T-helper 22 cell (primary cell): ENCODE measurements around the gene ABCC5.
"Not testable (repeated sequence)": the region's sequence is repeated elsewhere in the genome, so short reads cannot be mapped to it uniquely, and the experiment has no call there.

Source experiments
- DNase-seq: peaks from one replicate; pipeline ENCODE4 v3.0.0-alpha.2; 2020; ENCODE audit warnings: low read depth

The ABCC5 gene

DNA sequence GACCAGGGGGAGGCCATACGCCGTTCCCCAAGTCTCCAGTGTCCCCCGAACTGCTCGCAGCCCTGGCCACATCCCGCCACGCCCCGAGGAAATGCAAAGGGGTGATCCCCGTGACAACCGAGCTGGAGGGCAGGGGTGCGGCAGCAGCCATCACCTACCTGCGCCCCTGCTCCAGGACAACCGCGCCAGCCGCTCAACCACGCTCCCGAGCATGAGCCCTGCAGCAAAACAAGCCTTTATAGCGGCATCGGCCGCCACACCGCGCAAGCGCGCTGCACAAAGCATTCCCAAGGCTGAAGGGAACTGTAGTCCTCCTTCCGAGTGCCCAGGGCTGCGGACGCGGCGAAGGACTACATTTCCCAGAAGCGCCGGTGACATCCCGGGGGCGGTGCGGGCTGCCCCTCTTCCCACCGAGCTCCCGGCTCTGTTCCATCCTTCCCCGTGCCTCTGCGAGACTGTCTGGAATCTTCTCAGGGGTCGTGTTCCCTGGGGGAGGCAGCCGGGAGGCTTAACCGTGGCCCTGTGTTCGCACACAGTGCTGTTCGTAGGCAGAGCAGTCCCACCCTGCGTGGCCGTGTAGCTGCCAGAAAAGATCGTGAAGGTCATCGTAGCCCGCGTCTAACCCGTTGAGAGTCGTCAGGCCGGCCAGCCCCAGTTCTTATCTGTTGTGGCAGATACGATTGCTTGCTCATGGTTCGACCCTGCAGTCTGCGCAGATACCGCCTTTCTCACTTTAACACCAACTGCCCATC lies at the start of gene ABCC5:
Gene ABCC5, minus strand, starts transcription at position 213 of the 752 bp plus-strand sequence. CDS start 3,492 bp downstream, outside the sequence.
- DNase-seq, result peak; percentile 74

DNA sequence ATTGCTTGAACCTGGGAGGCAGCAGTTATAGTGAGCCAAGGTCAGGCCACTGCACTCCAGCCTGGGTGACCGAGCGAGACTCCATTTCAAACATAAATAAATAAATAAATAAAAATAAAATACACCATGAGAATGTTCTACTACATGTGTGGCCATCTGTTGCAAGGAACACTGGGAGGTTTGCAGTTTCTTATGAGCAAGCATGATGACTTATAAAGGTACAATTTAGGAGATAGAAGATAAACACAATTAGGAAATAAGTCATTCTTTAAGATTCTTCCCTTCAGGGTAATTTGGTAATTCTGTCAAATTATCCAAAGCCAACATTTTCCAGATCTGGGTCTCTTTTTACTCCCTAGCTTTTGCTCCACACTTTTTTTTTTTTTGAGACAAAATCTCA lies 48.5 kb upstream of the ABCC5 start:
- DNase-seq, result no peak

DNA sequence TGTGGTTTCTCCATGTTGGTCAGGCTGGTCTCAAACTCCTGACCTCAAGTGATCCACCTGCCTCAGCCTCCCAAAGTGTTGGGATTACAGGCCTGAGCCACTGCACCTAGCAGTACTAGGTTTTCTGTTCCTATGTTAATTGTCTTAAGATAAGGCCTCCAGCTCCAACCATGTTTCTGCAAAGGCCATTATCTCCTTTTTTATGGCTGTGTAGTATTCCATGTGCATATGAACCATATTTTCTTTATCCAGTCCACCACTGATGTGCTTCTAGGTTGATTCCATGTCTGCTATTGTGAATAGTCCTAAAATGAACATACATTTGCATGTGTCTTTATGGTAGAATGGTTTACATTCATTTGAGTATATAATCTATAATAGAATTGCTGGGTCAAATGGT lies 45.0 kb upstream of the ABCC5 start:
- DNase-seq, result no peak

DNA sequence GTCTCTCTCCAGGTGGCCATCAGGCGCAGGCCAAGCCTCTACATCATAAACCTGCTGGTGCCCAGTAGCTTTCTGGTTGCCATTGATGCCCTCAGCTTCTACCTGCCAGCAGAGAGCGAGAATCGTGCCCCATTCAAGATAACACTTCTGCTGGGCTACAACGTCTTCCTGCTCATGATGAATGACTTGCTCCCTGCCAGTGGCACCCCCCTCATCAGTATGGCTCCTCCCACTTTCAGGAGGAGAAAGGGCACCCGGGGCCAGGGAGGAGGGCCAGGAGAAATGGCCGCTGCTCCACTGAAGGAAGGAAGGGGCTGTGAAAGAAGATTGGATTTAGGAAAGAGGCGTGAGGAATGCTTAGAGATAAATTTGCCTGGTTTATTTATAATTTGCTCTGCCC lies 41.7 kb upstream of the ABCC5 start:
- DNase-seq, result no peak

DNA sequence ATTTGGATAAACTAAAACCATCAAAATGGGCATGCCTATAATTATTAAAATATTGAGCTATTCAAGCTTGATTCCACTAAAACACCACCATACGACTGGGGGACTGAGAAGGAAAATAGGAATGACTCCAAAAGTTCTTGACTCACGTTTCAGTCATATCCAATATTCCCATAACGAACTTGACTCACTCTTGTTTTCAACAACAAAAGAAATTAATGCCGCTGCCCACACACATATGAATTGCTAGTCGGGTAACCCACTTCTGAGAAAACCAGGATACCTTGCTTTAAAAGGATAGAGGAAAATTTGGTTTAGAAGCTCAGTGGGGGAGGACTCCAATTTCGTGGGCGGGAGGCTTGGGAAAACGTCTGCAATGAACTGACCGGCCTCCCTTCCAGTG lies 40.3 kb upstream of the ABCC5 start:
- no peak for DNase-seq

DNA sequence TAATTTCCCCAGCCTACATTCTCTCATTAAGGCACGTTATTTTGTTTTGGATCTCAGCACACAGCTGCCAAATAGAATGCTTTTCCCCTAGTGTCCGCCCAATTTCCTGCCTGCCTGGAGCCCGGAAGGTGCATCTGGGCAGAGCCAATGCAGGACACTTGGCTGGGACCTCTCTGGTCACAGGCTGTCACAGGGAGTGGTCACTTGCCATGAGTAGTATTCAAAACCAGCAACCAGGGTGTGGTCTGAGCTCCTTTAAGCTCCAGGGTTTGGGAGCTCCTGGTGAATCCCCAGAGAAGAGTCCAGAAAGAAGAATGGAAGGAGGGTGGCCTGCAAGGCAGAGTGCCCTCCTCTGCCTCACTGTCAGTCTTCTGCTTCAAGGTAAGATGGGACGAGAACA lies 35.1 kb upstream of the ABCC5 start, which contains the start of gene HTR3C:
Gene HTR3C, plus strand, starts transcription at position 281 of the 400 bp plus-strand sequence. Its CDS starts 34 bp downstream, at position 315.
- no peak for DNase-seq

DNA sequence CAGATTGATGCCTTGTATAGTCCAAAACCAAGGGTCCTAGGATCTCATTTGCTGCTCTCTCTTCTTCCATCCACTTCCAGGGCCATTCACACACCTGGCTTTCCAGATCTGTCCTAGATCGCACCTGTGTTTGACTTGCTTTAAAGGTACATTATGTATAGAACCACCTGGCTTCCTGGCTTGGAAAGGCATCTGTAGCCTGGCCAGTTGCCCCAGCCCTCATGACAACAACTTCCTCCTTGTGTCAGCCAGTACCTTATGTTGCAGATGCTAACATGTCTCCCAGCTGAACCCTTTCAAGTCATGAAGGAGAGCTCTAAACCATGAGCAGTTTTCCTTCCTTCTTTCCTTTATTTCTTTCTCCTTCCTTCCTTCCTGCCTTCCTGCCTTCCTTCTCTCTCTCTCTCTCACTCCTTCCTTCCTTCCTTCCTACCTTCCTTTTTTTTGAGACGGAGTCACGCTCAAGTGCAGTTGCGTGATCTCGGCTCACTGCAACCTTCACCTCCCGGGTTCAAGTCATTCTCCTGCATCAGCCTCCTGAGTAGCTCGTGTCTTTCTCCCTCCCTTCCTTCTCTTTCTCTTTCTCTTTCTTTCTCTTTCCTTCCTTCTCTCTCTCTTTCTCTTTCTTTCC lies 32.6 kb upstream of the ABCC5 start:
- DNase-seq, result no peak

DNA sequence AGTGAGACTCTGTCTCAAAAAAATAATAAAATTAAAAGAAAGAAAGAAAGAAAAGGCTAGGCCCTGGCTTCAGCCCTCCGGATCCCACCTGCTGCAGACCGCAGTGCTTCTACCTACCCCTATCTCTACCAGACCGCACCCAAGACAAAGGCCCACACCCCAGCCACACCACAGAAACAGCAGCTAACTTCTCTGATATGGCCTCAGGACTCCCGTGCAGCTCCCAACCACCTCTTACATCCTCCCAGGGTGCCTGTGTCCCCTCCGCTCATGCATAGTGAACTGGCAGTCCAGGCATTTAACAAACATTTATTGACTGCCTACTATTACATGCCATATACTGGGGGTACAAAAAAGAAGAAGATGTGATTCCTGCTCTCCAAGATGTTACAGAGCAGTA lies 28.3 kb upstream of the ABCC5 start:
- no peak for DNase-seq

DNA sequence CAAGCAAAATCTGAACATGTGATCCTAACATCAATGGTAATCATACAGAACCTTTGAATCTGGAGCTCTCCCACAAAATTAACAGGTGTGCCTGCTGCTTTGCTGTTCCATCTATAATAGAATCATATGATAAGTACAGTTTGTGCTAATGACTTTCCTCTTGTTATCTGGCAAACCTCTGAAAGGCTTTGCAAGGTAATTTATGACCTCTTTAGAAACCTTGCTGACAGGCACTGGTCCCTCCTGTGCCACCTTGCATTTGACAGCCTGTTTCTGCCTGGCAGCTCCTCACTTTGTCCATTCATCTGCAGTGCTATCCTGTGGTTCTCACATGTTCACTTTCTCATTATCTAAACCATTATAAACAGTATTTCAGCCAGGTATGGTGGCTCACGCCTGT lies 24.9 kb upstream of the ABCC5 start:
- DNase-seq, result no peak

DNA sequence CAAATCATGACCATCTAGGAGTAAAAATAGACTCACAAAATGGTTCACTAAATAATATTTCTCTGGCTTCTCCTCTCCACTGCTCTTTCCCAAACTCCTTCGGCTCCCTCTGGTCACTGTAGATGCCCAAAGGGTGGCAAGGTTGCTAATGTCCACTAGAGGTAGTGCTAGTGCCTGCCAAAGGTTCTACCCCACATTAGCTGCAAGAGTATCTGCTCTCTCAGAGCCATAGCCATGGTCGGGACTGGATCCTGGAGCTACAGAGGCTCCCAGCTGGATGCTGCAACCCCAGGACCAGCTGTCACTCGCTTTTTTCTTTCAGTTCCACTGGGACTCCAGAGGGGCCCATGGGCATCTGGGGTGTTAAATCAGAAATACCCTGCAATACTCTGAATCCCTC lies 22.3 kb upstream of the ABCC5 start:
- no peak for DNase-seq

DNA sequence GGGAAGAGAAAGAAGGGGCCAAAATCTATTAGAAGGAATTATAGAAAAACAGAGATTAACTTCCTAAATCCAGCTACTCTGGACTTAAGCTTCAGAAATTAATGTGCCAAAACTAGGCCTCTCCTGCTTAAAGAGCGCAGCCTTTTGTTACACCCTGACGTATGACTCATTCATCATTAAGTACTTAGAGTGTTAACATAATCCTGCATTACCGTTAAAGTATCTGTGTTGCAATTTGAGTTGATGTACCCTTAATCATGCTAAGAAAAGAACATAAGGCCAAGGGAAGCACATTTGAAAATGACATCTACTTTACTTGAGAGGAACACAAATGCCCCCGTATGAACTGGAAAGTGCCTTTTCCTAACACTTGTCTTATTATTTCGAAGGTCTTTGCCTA lies 21.7 kb upstream of the ABCC5 start:
- no peak for DNase-seq

DNA sequence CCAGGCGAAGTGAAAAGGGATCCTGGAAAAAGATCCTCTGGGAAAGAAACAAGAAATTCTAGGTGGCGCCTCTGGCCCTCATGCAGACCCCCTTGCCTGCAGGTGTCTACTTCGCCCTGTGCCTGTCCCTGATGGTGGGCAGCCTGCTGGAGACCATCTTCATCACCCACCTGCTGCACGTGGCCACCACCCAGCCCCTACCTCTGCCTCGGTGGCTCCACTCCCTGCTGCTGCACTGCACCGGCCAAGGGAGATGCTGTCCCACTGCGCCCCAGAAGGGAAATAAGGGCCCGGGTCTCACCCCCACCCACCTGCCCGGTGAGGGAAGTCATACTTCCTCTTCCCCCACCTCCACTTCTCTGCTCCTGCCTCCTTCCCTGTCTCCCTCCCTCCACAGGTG lies 20.6 kb upstream of the ABCC5 start:
- DNase-seq, result not testable (repeated sequence)

DNA sequence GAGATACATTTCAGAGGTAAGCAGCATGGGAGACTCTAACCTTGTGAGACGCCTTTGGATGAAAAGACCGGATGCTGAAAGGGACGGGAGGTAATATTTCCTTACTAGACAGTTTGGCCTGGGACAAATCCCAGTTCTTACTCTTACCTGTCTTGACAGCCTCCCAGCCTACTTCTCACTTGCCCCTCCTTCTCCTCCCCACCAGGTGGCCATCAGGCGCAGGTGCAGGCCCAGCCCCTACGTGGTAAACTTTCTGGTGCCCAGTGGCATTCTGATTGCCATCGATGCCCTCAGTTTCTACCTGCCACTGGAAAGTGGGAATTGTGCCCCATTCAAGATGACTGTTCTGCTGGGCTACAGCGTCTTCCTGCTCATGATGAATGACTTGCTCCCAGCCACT lies 20.1 kb upstream of the ABCC5 start:
- no peak for DNase-seq

DNA sequence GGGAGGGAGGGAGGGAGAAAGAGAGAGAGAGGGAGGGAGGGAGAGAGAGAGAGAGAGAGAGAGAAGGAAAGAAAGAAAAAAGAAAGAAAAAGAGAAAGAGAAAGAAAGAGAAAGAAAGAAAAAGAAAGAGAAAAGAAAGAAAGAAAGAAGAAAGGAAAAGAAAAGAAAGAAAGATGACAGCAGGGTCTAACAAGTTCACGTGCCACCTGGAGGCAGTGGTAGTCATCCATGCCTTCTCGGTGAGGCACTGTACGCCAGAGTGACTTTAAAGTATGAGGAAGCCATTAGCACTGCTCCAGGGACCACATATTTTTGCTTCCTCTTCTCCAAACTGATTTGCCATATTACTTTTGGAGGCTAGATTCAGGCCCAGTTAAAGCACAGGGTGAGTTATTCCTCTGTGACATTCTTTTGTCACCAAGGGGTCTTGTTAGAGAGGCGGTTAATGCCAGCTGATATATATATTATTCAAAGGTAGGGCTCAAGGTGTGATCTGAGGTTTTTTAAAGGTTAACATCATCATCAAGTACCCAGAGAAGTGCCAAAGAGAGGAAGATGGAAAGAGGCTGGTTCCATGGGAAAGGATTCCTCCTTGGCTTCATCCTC lies 13.6 kb upstream of the ABCC5 start, which contains the start of gene HTR3D:
Gene HTR3D, plus strand, starts transcription at position 556 of the 606 bp plus-strand sequence. Its CDS starts 0 bp downstream, at position 556.
- DNase-seq, result no peak

DNA sequence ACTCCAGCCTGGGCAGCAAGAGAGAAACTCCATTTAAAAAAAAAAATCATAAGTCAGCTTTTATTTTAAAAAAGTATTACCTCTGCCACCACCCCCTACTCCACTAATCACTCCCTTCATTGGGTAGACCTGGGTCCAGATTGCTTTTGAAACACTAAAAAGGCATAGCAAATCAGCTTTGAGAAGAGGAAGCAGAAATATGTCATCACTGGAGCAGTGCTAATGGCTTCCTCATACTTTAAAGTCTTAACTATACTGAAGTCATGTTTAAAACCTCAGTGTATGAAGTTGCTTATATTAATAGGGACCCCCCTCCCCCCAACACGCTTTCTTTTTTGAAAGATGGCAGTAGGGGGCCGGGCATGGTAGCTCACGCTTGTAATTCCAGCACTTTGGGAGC lies 12.9 kb upstream of the ABCC5 start:
- DNase-seq, result no peak

DNA sequence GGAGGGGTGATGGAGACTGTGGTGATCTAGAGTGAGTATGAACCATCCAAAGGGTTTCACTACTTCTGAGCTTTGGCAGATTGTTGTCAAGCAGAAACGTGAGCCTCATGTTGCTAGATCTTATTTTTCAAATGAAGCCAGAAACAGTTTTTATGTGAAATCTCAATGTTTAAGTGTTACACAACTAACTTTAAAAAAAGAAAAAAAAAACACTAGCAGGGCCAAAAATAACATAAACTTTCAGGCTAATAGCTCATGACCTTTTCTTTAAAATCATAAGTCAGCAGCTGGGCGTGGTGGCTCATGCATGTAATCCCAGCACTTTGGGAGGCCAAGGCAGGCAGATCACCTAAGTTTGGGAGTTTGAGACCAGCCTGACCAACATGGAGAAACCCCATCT lies 11.8 kb upstream of the ABCC5 start:
- DNase-seq, result no peak

DNA sequence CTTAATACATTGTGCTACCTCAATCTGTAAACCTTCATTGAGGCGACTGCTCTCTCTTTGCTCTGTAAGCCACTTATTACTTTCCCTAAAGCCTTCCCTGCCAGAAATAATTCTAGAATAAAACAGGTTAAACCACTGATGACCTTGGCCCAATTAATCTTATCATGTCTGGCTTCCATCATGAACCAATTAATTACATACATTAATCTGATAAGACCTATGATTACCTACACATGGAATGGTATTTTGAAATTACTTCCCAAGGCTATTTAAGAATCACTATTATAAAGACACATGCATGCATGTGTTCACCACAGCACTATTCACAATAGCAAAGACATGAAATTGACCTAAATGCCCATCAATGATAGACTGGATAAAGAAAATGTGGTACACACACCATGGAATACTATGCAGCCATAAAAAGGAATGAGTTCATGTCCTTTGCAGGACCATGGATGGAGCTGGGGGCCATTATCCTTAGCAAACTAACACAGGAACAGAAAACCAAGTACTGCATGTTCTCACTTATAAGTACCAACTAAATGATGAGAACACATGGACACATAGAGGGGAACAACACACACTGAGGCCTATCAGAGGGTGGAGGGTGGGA lies 10.7 kb upstream of the ABCC5 start:
- not testable (repeated sequence) for DNase-seq

DNA sequence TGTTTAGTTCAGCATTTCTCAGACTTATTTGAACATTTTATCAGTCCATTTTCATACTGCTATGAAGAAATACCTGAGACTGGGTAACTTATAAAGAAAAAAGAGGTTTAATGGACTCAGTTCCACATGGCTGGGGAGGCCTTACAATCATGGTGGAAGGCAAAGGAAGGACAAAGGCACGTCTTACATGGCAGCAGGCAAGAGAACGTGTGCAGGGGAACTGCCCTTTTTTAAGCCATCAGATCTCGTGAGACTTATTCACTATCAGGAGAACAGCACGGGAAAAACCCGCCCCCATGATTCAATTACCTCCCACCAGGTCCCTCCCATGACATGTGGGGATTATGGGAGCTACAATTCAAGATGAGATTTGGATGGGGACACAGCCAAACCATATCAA lies 7.6 kb upstream of the ABCC5 start:
- not testable (repeated sequence) for DNase-seq

DNA sequence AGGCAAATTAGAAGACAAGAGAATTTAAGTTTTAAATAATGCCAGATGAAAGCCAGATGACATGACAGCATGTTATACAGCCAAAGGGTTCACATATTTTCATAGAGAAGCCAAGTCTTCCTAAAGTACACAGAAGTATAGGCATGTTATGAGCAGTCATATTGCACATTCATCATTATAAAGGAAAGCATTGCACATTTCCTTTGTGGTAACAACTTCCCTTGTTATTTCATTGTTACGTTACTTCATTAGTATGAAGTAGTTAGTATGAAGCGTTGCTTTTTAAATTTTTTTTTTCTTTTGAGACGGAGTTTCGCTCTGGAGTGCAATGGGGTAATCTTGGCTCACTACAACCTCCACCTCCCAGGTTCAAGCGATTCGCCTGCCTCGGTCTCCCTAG lies 4.6 kb upstream of the ABCC5 start:
- DNase-seq, result no peak

DNA sequence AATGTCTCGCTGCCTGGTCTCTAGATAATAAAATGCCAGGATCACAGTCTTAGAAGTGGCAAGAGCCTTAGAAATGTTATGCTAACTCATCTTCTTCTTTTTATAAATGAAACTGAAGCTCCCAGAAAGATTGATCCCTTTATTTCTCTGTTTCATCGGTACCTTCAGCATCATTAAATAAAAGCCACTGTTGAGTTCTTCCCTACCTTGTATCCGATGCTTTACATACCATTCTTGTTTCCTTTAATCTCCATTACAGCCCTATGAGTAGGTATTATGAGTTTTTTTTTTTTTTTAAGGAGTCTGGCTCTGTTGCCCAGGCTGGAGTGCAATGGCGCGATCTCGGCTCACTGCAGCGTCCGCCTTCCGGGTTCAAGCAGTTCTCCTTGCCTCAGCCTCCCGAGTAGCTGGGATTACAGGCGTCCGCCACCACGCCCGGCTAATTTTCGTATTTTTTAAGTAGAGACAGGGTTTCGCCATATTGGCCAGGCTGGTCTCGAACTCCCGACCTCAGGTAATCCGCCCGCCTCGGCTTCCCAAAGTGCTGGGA lies 815 bp upstream of the ABCC5 start:
- DNase-seq, result no peak

DNA sequence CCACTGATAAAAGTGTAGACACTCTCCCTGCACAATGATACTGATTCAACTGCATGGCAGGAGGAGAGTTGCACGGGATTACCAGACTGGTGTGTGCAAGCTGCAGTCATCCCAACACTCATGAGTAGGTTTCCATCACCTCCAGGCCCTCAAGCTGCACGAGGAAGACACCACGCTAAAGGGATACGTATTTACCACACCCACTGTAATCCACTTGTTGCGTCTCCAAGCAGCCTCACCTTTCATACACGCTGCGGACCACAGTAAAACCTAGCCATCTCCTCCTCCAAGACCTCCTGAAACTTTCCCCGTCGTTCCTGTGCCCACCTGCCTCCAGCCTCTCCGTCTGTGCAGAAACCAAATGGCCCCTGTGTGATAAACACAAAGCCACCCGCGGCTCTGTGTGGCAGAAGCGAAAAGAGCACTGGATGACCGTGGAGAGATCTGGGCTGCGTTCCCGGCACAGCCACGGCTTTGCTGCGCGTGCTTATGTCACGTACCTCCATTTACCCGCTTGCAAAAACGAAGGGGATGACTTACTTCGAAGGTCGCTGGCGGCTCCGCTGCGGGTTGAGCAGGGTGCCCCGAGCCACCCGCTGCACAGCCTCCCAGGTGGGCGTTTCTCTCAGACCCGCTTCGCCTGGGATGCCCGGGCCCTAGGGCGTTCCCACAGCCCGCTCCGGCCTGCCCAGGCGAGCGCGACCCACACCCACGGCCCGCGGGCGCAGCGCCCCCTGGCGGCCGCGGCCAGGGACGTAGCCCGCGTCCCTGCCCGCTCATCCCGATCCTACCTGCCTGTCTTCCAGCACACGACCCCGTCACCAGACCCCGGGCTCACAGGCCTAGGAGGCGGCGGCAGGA lies 643 bp downstream of the ABCC5 start:
- peak; percentile 18 for DNase-seq
